Measurements from ENCODE around the gene IGFBP1. TPM values are rescaled to one million over a fixed set of nuclear protein-coding genes. Genes with fewer than 3 reads are reported as not detected.
"Not testable (repeated sequence)": the region's sequence is repeated elsewhere in the genome, so short reads cannot be mapped to it uniquely, and the experiment has no call there.

Gene IGFBP1
- total RNA-seq, 1 donor from 2014 or later = 3.0 TPM

DNA sequence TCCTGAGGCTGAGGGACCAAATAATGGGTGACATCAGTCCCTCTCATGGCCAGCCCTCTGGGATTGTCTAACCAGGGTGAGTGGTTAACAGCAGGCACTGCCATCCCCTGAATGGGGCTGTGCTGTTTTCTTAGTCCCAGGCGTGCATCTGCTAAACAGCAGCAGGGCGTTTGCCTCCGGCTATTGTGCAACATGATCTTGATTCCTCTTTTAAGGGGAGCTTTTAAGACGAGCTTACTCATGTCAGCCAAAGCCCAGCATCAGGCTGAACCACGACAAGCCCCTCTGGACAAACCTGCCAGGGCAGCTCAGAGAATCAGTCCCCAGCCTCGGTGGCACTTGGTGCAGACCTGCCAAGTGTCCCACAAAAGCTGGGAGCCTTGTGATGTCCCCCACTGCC, 49.0 kb downstream of the IGFBP1 start:
- no peak for DNase-seq (ENCODE audit: low spot score)
- peaks cover 5% of the 10 kb centered on the region for H3K27me3 Mint-ChIP-seq (ENCODE audit: unreplicated experiment)
- no peak overlapping the region for H3K27ac Mint-ChIP-seq (ENCODE audit: unreplicated experiment)
- no peaks in the 10 kb centered on the region for H3K4me1 Mint-ChIP-seq (ENCODE audit: unreplicated experiment)
- peaks cover 3% of the 10 kb centered on the region for H3K36me3 Mint-ChIP-seq (ENCODE audit: low read depth, unreplicated experiment)
- TF ChIP-seq, protein P1, sequence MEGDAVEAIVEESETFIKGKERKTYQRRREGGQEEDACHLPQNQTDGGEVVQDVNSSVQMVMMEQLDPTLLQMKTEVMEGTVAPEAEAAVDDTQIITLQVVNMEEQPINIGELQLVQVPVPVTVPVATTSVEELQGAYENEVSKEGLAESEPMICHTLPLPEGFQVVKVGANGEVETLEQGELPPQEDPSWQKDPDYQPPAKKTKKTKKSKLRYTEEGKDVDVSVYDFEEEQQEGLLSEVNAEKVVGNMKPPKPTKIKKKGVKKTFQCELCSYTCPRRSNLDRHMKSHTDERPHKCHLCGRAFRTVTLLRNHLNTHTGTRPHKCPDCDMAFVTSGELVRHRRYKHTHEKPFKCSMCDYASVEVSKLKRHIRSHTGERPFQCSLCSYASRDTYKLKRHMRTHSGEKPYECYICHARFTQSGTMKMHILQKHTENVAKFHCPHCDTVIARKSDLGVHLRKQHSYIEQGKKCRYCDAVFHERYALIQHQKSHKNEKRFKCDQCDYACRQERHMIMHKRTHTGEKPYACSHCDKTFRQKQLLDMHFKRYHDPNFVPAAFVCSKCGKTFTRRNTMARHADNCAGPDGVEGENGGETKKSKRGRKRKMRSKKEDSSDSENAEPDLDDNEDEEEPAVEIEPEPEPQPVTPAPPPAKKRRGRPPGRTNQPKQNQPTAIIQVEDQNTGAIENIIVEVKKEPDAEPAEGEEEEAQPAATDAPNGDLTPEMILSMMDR (IDR thresholded peaks at IDR 0.05; ENCODE audit: unreplicated experiment) = no peak
- H3K4me3 Mint-ChIP-seq (ENCODE audit: unreplicated experiment) = no peak overlapping the region
- H3K9me3 Mint-ChIP-seq (ENCODE audit: unreplicated experiment) = no peaks in the 10 kb centered on the region

DNA sequence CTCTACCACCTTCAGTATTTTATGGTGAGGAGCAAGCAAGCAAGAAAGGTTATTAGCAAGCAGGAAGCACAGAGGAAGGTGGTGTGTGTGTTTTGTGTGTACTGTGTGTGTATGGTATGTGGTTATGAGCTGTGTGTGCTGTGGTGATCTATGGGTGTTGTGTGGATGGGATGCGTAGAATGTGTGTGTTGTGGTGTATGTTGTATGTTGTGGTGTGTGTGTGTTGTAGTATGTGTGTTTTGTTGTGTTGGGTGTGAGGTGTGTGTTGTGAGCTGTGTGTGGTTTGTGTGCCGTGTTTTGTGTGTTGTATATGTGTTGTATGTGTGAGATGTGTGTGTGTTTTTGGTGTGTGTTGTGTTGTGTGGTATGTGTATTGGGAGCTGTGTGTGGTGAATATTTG, 49.6 kb downstream of the IGFBP1 start:
- Mint-ChIP-seq H3K4me1 (ENCODE audit: unreplicated experiment) (no peaks in the 10 kb centered on the region), H3K27me3 (ENCODE audit: unreplicated experiment) (peaks cover 5% of the 10 kb centered on the region), H3K9me3 (ENCODE audit: unreplicated experiment) (no peaks in the 10 kb centered on the region), H3K36me3 (ENCODE audit: low read depth, unreplicated experiment) (peaks cover 3% of the 10 kb centered on the region), H3K27ac (ENCODE audit: unreplicated experiment) (no peak overlapping the region), H3K4me3 (ENCODE audit: unreplicated experiment) (no peak overlapping the region)
- no peak for DNase-seq (ENCODE audit: low spot score)
- TF ChIP-seq, protein P1 (IDR thresholded peaks at IDR 0.05; ENCODE audit: unreplicated experiment) = no peak

- Mint-ChIP-seq H3K27me3 (ENCODE audit: unreplicated experiment) (peaks cover 5% of the 10 kb centered on the region), H3K4me1 (ENCODE audit: unreplicated experiment) (no peaks in the 10 kb centered on the region), H3K27ac (ENCODE audit: unreplicated experiment) (no peak overlapping the region), H3K36me3 (ENCODE audit: low read depth, unreplicated experiment) (peaks cover 3% of the 10 kb centered on the region), H3K4me3 (ENCODE audit: unreplicated experiment) (no peak overlapping the region), H3K9me3 (ENCODE audit: unreplicated experiment) (no peaks in the 10 kb centered on the region)
- TF ChIP-seq, protein P1 (IDR thresholded peaks at IDR 0.05; ENCODE audit: unreplicated experiment) = peak; percentile 33
- peak; percentile 30 for DNase-seq (ENCODE audit: low spot score)
Observed at GRCh38 chr7:45938626-45939302, 50.5 kb downstream of the IGFBP1 start.

DNA sequence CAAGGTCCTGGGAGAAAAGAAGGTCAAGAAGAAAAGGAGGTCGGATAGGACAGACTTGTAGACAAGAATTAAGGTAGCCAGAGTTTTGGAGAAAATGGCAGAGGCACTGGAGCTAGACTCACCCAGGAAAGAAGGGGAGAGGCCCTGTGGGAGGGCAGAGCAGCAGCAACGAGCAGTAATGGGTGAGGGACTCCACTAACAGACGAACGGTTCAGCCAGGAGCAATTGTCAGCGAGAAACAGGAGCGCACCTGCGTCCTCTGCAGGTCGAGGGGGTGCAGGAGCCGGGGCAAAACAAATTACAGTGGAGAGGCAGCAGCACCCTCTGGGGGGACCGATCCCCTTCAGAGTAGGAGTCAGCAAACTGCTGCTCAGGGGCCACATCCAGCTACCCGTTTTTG, 51.3 kb downstream of the IGFBP1 start:
- H3K9me3 Mint-ChIP-seq (ENCODE audit: unreplicated experiment) = no peaks in the 10 kb centered on the region
- peak overlapping the region; percentile 24 for H3K4me3 Mint-ChIP-seq (ENCODE audit: unreplicated experiment)
- H3K4me1 Mint-ChIP-seq (ENCODE audit: unreplicated experiment) = no peaks in the 10 kb centered on the region
- peaks cover 5% of the 10 kb centered on the region for H3K27me3 Mint-ChIP-seq (ENCODE audit: unreplicated experiment)
- peaks cover 3% of the 10 kb centered on the region for H3K36me3 Mint-ChIP-seq (ENCODE audit: low read depth, unreplicated experiment)
- no peak overlapping the region for H3K27ac Mint-ChIP-seq (ENCODE audit: unreplicated experiment)
- no peak for DNase-seq (ENCODE audit: low spot score)
- TF ChIP-seq, protein P1 (IDR thresholded peaks at IDR 0.05; ENCODE audit: unreplicated experiment) = no peak

- H3K36me3 Mint-ChIP-seq (ENCODE audit: low read depth, unreplicated experiment); H3K4me3 Mint-ChIP-seq (ENCODE audit: unreplicated experiment); DNase-seq (ENCODE audit: low spot score); H3K27me3 Mint-ChIP-seq (ENCODE audit: unreplicated experiment); H3K9me3 Mint-ChIP-seq (ENCODE audit: unreplicated experiment); H3K27ac Mint-ChIP-seq (ENCODE audit: unreplicated experiment); H3K4me1 Mint-ChIP-seq (ENCODE audit: unreplicated experiment): not testable (repeated sequence)
Observed at GRCh38 chr7:45940237-45940781, 52.0 kb downstream of the IGFBP1 start.

All from endothelial cell (in vitro differentiated cells).